Lower lobe of right lung (tissue), 2 donors: ENCODE measurements around the gene RAB11FIP3. TPM values are rescaled to one million over a fixed set of nuclear protein-coding genes. Genes with fewer than 3 reads are reported as not detected.

ENCODE experiments used
- ATAC-seq, 2 donors: fragments of 200-7000 bp; cut with Tn5 transposase; one replicate each; pipeline ENCODE4 v1.9.1; 2020 to 2022; ENCODE audit warnings: mild to moderate bottlenecking in 2 of 2, moderate library complexity in 2 of 2
- DNase-seq: peaks from one replicate; pipeline ENCODE4 v3.0.0-alpha.2; 2020
- H3K27ac ChIP-seq: fragments of 200-600 bp; one replicate; pipeline ENCODE4 v1.8.0; 2022
- H3K27me3 ChIP-seq: fragments of 200-600 bp; one replicate; pipeline ENCODE4 v1.8.0; 2022; ENCODE audit warnings: low read depth
- H3K36me3 ChIP-seq: fragments of 200-600 bp; one replicate; pipeline ENCODE4 v1.8.0; 2022; ENCODE audit warnings: mild to moderate bottlenecking
- H3K4me1 ChIP-seq: fragments of 200-600 bp; one replicate; pipeline ENCODE4 v1.8.0; 2022
- H3K4me3 ChIP-seq: fragments of 200-600 bp; one replicate; pipeline ENCODE4 v1.8.0; 2022; ENCODE audit warnings: mild to moderate bottlenecking
- H3K9me3 ChIP-seq: fragments of 200-600 bp; one replicate; pipeline ENCODE4 v1.8.0; 2022
- intact Hi-C: fragments of 100-400 bp; cut with DNase I; formaldehyde crosslinking; loops from one replicate; pipeline ENCODE4 v1.11.0; 2022
- total RNA-seq: library from RNA; stranded (reverse); fragmentation: NEBNext Ultra II Directional; extraction: Animal tissue kit (Norgen Biotek cat#: 25700); gene quantifications from one replicate; pipeline ENCODE4 v1.2.1, GENCODE V29; 2021
- TF ChIP-seq, protein P1 (sequence below): fragments of 200-600 bp; IDR thresholded peaks from one replicate; pipeline ENCODE4 v1.8.0; 2022; ENCODE audit warnings: antibody characterized with exemption, mild to moderate bottlenecking
- donor health status: DM: no; HTN: yes; CAD: no; lungs with severe emphysema.

RAB11FIP3 gene
- total RNA-seq, 1 donor from 2014 or later: 32.2 TPM

- Histone ChIP-seq H3K4me3 (no peak overlapping the region), H3K4me1 (no peaks in the 10 kb centered on the region), H3K27me3 (no peaks in the 10 kb centered on the region), H3K27ac (no peak overlapping the region), H3K9me3 (no peaks in the 10 kb centered on the region), H3K36me3 (no peaks in the 10 kb centered on the region)
- DNase-seq (no peak), ATAC-seq (no peak)
- TF ChIP-seq, protein P1, sequence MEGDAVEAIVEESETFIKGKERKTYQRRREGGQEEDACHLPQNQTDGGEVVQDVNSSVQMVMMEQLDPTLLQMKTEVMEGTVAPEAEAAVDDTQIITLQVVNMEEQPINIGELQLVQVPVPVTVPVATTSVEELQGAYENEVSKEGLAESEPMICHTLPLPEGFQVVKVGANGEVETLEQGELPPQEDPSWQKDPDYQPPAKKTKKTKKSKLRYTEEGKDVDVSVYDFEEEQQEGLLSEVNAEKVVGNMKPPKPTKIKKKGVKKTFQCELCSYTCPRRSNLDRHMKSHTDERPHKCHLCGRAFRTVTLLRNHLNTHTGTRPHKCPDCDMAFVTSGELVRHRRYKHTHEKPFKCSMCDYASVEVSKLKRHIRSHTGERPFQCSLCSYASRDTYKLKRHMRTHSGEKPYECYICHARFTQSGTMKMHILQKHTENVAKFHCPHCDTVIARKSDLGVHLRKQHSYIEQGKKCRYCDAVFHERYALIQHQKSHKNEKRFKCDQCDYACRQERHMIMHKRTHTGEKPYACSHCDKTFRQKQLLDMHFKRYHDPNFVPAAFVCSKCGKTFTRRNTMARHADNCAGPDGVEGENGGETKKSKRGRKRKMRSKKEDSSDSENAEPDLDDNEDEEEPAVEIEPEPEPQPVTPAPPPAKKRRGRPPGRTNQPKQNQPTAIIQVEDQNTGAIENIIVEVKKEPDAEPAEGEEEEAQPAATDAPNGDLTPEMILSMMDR: no peak
- intact Hi-C loops: no loop called here
Observed at GRCh38 chr16:441447-441846, 16.0 kb downstream of the RAB11FIP3 start.

DNA sequence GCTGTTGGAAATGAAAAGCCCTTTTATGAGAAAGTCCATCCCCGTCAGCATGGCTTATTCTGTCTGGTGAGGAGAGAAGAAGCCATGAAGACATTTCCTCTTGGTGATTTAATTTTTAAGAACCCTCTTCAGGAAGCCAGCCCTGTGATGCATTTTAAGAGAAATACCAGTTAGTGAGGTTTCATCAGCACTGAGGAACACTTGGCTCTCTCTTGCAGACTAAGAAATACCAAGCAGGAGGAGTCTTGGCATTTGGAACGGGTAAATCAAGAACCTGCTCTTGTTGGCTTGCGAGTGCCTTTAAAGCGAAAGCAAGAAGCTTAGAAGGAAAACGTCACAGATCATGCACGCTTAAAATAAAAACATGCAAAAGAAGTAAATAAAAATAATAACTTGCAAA is 17.5 kb downstream of the RAB11FIP3 start:
- peak in 1 of 2 donors; percentile 37 for ATAC-seq
- Histone ChIP-seq H3K9me3 (no peaks in the 10 kb centered on the region), H3K4me1 (no peaks in the 10 kb centered on the region), H3K4me3 (no peak overlapping the region), H3K36me3 (no peaks in the 10 kb centered on the region), H3K27ac (no peak overlapping the region), H3K27me3 (no peaks in the 10 kb centered on the region)
- intact Hi-C loops: no loop called here
- DNase-seq: no peak
- TF ChIP-seq, protein P1: no peak

DNA sequence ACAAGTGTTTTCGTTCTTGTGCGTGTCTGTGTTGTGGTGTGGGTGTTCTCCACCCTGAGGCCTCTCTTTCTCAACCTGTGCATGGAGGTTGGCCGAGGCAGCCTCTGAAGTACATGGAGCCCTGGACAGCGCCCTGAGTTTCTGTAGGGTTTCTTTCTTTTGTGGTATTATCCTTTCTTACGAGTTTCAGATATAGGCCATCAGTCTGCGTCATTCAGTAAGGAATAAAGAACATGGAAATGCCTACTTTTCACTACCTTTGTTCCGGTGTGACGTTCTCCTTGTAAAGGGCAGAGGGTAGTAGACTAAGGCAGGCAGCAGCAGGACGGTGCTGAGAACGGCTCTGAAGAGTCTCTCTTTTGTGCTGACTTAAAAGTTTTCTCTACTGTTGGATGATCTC is 18.6 kb downstream of the RAB11FIP3 start:
- Histone ChIP-seq H3K27ac (no peak overlapping the region), H3K36me3 (no peaks in the 10 kb centered on the region), H3K4me3 (no peak overlapping the region), H3K9me3 (no peaks in the 10 kb centered on the region), H3K27me3 (no peaks in the 10 kb centered on the region), H3K4me1 (no peaks in the 10 kb centered on the region)
- DNase-seq (no peak), ATAC-seq (no peak)
- TF ChIP-seq, protein P1: no peak
- intact Hi-C loops: no loop called here

GRCh38 chr16:445566-445965 is 20.1 kb downstream of the RAB11FIP3 start:
- intact Hi-C loops: no loop called here
- TF ChIP-seq, protein P1: no peak
- Histone ChIP-seq H3K27ac (no peak overlapping the region), H3K9me3 (no peaks in the 10 kb centered on the region), H3K27me3 (no peaks in the 10 kb centered on the region), H3K4me3 (no peak overlapping the region), H3K36me3 (no peaks in the 10 kb centered on the region), H3K4me1 (no peaks in the 10 kb centered on the region)
- no peak for ATAC-seq
- DNase-seq: no peak

DNA sequence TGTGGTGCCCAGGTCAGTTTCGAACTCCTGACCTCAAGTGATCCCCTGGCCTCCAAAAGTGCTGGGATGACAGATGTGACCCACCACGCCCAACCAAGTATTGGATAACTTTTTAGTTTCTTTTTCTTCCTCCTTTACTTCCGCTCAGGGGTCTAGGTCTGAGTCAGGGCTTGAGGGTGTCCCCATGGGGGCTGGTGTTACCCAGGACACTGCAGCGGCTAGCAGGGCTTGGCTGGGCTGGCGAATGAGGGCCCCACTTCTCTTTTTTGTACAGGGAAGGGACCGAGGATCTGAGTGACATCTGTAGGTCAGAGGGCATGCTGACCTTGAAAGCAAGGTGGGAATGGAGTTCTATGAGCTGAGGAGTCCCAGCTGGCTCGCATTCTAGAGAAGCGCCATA is 24.9 kb downstream of the RAB11FIP3 start:
- intact Hi-C loops: no loop called here
- Histone ChIP-seq H3K27me3 (no peaks in the 10 kb centered on the region), H3K9me3 (no peaks in the 10 kb centered on the region), H3K27ac (no peak overlapping the region), H3K36me3 (no peaks in the 10 kb centered on the region), H3K4me3 (no peak overlapping the region), H3K4me1 (no peaks in the 10 kb centered on the region)
- TF ChIP-seq, protein P1: no peak
- peak; percentile 13 to 49 for ATAC-seq
- no peak for DNase-seq
